Kasumi-1 (cell line): Measurements from ENCODE around the gene TMA7.
"Not testable (repeated sequence)": the region's sequence is repeated elsewhere in the genome, so short reads cannot be mapped to it uniquely, and the experiment has no call there.

Source experiments
- DNase-seq, 2 experiments: peaks; one replicate each; lab custom pipeline; 2025; lab: John Stamatoyannopoulos, UW

Gene TMA7

DNA sequence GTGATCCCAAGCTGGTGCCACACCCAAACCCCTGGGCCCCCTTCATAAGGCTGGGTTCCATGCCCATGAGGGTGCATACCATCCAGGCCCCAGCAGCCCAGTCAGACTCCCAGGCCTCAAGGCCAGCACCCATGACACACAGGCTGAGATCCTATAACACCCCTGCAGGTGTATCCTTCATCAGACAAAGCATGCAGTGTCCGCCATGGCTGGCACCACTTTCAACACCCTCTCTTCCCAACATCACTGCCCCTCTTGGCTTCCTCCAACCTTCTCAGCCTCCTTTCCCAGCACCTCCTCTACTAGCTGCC, 3.6 kb upstream of the TMA7 start:
- no peak for DNase-seq

DNA sequence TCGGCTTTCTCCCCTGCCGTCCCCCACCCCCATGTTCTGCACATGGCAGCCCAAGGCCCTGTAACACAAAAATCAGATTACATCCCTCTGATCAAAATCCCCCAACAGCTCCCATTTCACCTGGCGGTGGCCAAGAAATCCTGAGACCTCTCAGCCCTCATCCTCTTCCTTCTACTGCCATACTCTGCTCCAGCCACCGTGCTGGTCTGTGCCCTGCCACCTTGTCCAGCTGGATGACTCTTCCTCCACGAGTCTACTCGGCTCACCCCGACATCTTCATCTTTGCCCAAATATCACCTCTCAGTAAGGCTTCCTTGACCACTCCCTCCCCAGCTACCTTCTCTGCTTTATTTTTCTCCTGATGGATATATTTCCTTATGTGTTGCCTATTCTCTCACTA, 3.2 kb upstream of the TMA7 start:
- no peak for DNase-seq

DNA sequence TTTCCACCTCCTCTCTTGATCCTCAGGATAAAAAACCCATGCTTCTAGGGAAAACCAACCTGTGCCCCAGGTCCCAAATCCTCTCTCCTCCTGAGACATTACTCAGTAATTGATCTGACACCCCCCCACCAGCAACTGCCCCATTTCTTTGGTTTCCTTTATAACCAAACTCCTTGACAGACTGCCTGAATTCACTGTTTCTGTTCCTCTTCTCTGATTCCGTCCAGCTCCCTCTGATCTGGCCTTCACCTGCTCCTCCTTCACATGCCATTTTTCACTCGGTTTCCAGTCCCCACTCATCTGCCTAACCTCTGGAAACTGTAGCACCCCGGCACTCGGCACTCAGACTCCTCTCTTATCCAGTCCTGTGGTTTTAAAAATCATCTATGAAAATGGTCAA, 2.2 kb upstream of the TMA7 start:
- DNase-seq: no peak

DNA sequence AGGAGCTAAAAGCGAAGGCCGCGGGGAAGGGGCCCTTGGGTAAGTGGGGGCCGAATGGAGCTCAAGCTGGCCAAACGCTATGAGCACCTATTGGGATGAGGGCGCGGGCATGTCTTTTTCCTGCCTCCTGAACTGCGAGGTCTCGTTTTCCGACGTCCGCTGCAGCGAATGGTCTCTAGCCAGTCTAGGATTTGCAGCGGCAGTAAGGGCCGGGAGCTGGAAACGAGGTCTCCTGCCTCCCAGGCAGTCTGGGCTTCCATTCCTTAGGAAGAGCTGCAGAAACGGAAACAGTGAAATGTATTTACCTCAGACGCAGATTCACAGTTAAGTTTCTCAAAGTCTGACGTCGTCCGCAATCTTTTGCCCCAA, 517 bp downstream of the TMA7 start:
- DNase-seq: peak in 1 of 2 experiments; percentile 7

DNA sequence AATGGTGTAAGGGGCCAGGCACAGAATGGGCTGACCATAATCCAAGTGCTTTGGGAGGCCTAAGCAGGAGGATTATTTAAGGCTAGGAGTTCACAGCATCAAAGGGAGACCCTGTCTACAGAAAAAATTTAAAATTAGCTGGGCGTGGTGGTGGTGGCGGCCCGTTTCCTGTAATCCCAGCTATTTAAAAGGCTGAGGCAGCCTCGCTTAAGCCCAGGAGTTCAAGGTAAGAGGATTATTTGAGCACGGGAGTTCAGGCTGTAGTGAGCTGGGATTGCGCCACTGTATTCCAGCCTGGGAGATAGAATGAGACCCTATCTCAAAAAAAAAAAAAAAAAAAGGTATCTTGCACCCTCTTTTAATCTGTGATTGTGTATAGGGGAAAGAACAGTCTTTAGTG, 1.9 kb downstream of the TMA7 start:
- DNase-seq: no peak

DNA sequence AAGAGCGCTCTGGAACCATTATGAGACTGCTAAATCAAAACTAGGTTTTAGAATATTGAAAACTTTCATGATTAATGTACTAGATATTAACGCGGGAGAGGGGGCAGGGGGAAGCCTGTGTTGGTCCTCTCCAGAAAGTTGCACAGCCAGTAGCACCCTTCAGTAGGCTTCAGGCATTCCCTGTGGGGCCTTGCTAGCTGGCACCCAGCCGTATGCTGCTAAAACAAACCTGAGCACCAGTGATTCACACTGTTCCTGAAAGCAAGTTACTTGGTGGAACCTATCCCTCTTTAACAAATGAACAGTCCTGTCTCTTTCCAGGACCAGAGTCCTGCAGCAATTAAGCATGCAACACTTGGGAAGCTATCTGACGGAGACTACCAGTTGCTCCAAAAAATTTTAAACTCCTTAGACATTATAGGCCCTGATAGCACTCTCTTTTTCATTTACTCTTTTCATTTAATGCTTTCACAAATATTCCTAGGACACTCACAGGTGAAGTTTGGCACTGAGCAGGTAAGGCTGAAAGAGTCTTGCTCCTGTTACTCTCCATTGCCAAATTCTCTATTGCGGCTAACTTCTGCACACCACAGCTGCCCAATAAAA, 5.3 kb downstream of the TMA7 start:
- DNase-seq: no peak

DNA sequence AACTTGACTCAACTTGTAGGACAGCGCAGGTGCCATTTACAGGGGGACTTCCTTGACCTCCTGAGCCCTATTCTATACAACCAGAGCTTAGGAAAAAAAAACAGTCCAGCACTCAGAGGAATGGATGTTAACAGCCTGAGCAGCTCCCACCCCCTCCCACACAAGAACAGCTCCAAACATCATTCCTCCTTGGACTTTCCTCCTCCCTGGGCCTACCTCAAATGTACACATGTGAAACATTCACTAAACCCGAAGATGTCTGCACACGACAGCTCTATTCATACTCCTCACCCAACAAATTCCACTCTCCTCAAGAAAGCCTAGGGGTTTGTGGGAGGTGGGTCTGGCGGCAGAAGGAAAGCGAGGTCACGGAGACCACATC, 6.0 kb downstream of the TMA7 start:
- DNase-seq: no peak

DNA sequence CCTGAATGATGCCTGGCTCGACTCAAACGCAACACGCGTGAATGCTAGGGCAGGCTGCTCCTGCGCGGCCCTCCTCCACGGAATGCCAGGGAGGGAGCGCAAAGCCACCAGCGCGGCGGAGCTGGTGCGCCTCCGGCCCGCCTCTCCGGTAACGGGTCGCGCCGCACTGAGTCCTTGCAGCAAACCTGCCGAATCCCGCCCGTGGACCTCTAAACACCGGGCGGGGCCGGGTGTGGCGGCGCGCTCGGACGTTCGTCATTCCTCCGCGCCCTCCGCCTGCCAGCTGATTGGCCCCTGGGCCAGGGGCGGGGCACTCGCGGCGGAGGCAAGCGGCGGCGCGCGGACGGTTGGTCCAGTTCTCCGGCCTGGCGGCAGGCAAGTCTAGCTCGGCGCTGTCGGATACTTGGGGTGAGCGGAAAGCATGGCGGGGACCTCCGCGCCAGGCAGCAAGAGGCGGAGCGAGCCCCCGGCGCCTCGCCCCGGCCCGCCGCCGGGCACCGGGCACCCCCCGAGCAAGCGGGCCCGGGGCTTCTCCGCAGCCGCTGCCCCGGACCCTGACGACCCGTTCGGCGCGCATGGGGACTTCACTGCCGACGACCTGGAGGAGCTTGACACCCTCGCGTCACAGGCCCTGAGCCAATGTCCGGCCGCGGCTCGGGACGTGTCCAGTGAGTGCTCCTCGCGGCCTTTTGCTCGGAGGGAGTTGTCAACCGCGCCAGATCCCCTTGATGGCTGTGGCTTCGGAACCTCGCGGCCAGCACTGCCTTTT, 6.6 kb downstream of the TMA7 start, which contains the start of gene ATRIP:
Gene ATRIP, plus strand, starts transcription at position 313 of the 769 bp plus-strand sequence. Its CDS starts 109 bp downstream, at position 422.
- peak; percentile 76 to 77 for DNase-seq

DNA sequence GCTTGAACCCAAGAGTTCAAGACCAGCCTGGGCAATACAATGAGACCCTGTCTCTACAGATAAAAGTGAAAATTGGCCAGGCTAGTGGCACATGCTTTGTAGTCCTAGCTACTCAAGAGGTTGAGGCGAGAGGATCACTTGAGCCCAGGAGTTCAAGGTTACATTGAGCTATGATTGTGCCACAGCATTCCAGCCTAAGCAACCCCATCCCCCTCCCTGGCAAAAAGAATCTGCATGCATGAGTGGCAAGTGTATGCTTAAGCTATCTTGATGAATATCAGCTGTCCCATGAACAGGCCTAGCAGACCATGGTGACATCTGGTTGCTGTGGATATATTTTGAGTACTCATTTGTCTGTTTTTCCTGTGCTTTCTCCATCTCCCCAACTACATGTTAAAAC, 11.2 kb downstream of the TMA7 start:
- no peak for DNase-seq

DNA sequence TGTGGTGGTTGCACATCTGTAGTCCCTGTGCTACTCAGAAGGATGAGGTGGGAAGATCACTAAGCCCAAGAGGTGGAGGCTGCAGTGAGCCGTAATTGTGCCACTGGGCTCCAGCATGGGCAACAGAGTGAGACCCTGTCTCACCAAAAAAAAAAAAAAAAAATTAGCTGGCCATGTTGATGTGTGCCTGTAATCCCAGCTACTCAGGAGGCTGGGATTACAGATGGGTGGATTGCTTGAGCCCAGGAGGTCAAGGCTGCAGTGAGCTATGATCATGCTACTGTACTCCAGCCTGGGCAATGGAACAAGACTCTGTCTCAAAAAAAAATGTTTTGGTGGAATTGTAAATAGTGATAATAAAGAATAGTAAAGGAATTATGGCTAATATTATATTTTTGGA, 16.4 kb downstream of the TMA7 start:
- DNase-seq: no peak

DNA sequence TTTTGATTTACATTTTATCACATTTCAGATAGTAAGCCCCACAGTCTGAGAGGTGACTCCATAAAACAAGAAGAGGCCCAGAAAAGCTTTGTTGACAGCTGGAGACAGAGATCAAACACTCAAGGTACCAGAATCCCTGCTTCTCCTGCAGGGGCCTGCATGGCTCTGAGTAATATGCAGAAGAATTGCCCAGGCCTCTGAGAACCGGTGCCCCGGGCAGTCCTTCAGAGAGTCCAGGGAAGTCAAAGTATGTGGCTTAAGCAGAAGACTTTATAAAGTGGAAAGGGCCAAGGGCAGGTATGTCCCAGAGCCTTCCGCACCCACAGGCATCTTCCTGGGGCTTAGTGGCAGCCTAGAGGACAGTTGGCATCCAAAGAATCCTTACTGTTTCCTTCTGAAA, 19.3 kb downstream of the TMA7 start:
- no peak for DNase-seq

DNA sequence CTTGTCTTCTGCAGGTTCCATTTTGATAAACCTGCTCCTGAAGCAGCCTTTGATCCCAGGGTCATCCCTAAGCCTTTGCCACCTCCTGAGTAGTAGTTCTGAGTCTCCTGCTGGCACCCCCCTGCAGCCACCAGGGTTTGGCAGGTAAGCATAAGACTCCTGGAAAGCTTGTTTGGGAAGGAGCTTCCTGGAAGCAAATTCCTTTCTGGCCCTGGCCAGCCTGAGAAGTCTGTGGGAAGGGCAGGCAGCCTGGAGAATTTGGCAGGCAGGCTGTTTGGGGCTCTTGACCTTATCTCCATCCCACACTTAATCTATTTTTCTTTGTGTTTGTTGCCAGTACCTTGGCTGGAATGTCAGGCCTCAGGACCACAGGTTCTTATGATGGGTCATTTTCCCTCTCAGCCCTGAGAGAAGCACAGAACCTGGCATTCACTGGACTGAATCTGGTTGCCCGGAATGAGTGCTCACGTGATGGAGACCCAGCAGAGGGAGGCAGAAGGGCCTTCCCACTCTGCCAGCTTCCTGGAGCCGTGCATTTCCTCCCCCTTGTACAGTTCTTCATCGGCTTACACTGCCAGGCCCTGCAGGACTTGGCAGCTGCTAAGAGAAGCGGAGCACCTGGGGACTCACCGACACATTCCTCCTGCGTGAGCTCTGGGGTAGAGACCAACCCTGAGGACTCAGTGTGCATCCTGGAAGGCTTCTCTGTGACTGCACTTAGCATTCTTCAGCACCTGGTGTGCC, 19.9 kb downstream of the TMA7 start:
- no peak for DNase-seq

DNA sequence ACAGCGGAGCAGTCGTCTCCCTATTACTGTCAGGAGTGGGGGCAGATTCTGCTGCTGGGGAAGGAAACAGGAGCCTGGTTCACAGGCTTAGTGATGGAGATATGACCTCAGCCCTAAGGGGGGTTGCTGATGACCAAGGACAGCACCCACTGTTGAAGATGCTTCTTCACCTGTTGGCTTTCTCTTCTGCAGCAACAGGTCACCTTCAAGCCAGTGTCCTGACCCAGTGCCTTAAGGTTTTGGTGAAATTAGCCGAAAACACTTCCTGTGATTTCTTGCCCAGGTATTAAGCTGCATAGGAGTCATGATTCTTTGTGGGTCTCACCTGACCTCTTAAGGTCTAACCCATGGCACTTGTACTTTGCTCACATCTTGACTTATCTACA, 20.5 kb downstream of the TMA7 start:
- DNase-seq: no peak

DNA sequence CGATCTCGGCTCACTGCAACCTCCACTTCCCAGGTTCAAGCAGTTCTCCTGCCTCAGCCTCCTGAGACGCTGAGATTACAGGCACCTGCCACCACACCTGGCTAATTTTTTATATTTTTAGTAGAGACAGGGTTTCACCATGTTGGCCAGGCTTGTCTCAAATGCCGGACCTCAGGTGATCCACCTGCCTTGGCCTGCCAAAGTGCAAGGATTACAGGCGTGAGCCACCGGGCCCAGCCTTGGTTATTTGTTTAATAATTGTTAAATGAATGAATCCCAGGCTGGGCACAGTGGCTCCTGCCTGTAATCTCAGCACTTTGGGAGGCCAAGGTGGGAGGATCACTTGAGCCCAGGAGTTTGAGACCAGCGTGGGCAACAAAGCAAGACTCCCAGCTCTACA, 21.7 kb downstream of the TMA7 start:
- not testable (repeated sequence) for DNase-seq

DNA sequence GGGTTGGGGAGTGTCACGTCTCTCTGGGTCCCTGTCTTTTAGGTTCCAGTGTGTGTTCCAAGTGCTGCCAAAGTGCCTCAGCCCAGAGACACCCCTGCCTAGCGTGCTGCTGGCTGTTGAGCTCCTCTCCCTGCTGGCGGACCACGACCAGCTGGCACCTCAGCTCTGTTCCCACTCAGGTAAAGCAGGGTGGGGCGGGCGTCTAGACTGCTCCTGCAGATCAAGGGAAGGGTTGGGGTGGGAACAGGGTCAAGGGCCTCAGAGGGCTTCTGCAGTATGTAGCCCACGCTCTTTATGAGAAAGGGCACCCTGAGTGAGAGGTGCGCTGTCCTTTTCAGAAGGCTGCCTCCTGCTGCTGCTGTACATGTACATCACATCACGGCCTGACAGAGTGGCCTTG, 23.6 kb downstream of the TMA7 start:
- DNase-seq: no peak

DNA sequence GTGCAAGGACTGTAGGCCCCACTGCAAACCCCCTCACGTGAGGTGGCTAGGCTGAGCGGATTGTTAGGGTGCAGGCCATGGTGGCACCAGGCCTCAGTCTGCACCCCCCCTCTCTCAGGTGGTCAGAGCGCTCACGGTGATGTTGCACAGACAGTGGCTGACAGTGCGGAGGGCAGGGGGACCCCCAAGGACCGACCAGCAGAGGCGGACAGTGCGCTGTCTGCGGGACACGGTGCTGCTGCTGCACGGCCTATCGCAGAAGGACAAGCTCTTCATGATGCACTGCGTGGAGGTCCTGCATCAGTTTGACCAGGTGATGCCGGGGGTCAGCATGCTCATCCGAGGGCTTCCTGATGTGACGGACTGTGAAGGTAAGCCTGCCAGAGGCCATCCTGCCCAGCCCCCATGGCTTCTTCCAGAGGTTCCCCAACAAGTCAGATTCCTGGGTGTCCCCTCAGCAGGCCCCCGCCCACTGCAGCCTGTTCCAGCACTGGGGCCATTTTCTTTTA, 24.7 kb downstream of the TMA7 start:
- no peak for DNase-seq

DNA sequence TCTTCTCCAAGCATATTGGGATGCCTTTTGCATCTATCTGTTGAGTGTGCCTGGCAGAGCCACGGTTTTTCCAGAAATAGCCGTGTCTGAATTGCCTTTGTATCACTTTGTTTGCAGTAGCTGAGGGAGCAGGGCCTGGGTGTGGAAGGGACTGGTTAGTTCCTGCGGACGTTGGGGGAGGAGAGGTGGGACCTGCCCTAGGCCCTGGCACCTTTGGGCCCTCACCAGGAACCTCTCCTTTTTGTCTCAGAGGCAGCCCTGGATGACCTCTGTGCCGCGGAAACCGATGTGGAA, 25.1 kb downstream of the TMA7 start:
- DNase-seq: no peak

DNA sequence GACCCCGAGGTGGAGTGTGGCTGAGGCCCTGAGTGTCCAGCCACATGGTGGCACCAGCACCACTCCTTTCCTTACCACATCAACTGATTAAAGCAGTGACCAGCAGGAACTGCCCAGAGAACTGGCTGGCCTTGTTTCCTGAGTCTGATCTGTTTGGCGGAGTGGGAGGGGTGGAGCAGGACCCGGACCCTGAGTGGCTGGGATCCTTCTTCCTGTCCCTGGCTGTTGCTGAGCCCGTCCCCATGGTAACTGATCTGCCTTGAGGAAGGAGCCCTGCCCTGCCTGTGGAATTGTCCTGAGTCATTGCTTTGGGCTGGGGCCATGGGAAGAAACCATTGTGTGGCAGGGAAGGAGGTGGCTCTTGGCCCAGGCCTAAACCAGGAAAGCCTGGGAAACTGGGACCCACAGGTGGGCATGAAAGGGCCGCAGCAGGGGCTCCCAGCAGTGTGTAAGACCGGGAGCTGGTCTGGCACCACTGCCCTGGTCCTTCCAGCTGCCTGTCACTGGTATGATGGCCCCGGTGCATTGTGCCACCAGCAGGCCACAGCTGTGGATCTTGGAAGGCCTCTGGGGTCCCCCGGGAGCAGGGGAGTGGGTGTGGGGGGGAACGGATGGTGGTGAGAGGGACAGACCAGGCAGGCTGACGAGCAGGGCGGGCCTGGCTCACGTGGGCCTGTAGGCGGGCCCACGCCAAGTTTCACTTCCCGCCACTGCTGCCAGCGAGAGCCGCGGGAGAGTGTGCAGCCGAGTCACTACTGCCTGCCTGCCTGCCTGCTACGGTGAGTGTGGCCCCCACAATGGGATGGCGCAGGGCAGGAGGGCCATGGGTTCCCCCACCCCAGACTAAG, 25.7 kb downstream of the TMA7 start:
- peak; percentile 43 to 49 for DNase-seq

DNA sequence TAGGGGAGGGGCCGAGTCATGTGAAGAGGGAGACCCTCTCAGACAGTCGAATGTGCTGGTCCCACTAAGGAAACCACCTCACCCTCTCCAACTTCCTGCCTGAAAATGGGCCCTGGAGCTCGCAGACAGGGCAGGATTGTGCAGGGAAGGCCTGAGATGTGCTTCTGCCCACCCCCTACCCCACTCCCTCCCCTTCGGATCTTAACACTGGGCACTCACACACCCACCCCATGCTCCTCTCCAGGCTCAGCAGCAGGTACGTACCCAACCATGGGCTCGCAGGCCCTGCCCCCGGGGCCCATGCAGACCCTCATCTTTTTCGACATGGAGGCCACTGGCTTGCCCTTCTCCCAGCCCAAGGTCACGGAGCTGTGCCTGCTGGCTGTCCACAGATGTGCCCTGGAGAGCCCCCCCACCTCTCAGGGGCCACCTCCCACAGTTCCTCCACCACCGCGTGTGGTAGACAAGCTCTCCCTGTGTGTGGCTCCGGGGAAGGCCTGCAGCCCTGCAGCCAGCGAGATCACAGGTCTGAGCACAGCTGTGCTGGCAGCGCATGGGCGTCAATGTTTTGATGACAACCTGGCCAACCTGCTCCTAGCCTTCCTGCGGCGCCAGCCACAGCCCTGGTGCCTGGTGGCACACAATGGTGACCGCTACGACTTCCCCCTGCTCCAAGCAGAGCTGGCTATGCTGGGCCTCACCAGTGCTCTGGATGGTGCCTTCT, 26.5 kb downstream of the TMA7 start:
- no peak for DNase-seq

DNA sequence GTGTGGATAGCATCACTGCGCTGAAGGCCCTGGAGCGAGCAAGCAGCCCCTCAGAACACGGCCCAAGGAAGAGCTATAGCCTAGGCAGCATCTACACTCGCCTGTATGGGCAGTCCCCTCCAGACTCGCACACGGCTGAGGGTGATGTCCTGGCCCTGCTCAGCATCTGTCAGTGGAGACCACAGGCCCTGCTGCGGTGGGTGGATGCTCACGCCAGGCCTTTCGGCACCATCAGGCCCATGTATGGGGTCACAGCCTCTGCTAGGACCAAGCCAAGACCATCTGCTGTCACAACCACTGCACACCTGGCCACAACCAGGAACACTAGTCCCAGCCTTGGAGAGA, 27.0 kb downstream of the TMA7 start:
- DNase-seq: no peak

DNA sequence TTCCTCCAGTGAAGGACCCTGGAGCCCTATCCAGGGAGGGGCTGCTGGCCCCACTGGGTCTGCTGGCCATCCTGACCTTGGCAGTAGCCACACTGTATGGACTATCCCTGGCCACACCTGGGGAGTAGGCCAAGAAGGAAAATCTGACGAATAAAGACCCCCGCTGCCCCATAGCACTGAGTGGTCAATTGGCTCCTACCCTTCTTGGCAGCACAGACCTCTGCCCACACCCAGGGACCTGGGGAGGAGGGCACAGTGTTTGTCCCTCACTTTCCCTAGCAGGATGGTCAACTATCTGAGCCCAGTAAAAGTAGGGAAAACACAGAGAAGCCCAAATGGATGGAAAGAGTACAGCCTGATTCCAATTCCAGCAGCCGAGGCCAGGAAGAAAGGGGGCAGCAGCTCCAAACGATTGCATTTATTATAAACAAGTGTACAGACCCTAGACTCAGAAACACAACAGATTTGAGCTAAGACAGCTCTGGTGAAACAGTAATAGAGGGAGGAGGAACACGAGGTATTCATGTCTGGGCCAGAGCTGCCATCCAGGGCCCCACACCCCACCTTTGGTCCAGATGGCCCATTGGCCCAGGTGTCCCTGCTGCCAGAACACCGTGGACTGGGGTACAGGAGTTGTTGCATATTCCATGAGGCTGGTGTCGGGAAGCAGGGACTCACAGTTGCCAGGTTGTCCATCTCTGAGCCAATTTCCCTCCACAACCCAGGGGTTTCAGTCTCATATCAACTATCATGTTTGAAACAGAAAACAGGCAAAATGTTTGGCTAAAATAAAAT, 27.6 kb downstream of the TMA7 start:
- DNase-seq: no peak
